ENCODE measurements around the gene C12orf54. TPM values are rescaled to one million over a fixed set of nuclear protein-coding genes. Genes with fewer than 3 reads are reported as not detected.

Gene C12orf54
- total and polyA plus RNA-seq, 2 donors (not counting 3 experiments of a cell fraction or from before 2014, with no cell fraction given): not detected

GRCh38 chr12:48472259-48472658, 10.0 kb upstream of the C12orf54 start, which contains the start of gene ANP32D:
Gene ANP32D (plus strand): TSS chr12:48472559. CDS start chr12:48472665, 106 bp downstream.
- H3K27me3 ChIP-seq (ENCODE audit: control insufficient read depth in 2 of 2, insufficient read depth in 2 of 2, low read length in 2 of 2): no peaks in the 10 kb centered on the region
- dilution Hi-C loops (cut with MboI; ENCODE audit: extremely low pct_ligation_motif_present, low sequenced_read_pairs) (no loop called here), intact Hi-C loops (cut with micrococcal nuclease) (no loop called here)
- H4K20me1 ChIP-seq (replicated peaks; ENCODE audit: control insufficient read depth, extremely low read depth, insufficient read depth, low read length): no peaks in the 10 kb centered on the region
- H3K27ac ChIP-seq (ENCODE audit: insufficient read depth, low read depth, low read length): no peak within 1 kb of the TSS
- no peaks in the 10 kb centered on the region for H3K9me1 ChIP-seq (replicated peaks; ENCODE audit: control insufficient read depth, extremely low read depth, insufficient read depth, low read length)
- H3K4me3 ChIP-seq (replicated peaks in 1 of 3; ENCODE audit: insufficient read depth in 1 of 3, low read depth in 1 of 3, low read length in 3 of 3): no peak within 1 kb of the TSS
- H3K79me2 ChIP-seq (ENCODE audit: control insufficient read depth, insufficient read depth, low read length): no peaks in the 10 kb centered on the region
- POLR2A ChIA-PET: no interaction called here
- no peaks in the 10 kb centered on the region for H3K9me3 ChIP-seq (replicated peaks; ENCODE audit: control insufficient read depth, insufficient read depth, low read length)
- no peaks in the 10 kb centered on the region for H3K36me3 ChIP-seq (ENCODE audit: control insufficient read depth in 2 of 2, extremely low read depth in 1 of 2, insufficient read depth in 2 of 2, low read length in 2 of 2)
- no peak within 1 kb of the TSS for H2AFZ ChIP-seq (ENCODE audit: low read depth, low read length)
- BruUV-seq (replicated peaks): no TSS peak
- H3K9ac ChIP-seq (replicated peaks; ENCODE audit: extremely low read depth, insufficient read depth, low read length): no peak within 1 kb of the TSS
- FAIRE-seq (no peak), DNase-seq (ENCODE audit: low read depth, low spot score) (no peak)
- no peaks in the 10 kb centered on the region for H3K4me1 ChIP-seq (ENCODE audit: control insufficient read depth, extremely low read depth, insufficient read depth, low read length)
- H3K4me2 ChIP-seq (ENCODE audit: insufficient read depth, low read length): no peak within 1 kb of the TSS
- CTCF ChIA-PET: no interaction called here
- TF ChIP-seq POLR2AphosphoS5 (IDR thresholded peaks at IDR 0.05; ENCODE audit: insufficient read depth, low read depth, low read length) (no peak), MAX (IDR thresholded peaks at IDR 0.05; ENCODE audit: insufficient read depth, insufficient read length) (no peak), GATA2 (IDR thresholded peaks at IDR 0.05; ENCODE audit: insufficient read depth, insufficient read length, low read depth, low read length) (no peak), EZH2 (IDR thresholded peaks at IDR 0.05; ENCODE audit: borderline replicate concordance, low read depth, low read length, severe bottlenecking) (no peak), POLR2A (IDR thresholded peaks at IDR 0.05; ENCODE audit: low read depth, low read length) (no peak), CTCF (IDR thresholded peaks at IDR 0.05; ENCODE audit: extremely low read depth in 1 of 2, insufficient read depth in 1 of 2, low read depth in 1 of 2, low read length in 2 of 2) (no peak), MYC (IDR thresholded peaks at IDR 0.05; ENCODE audit: low read depth, low read length) (no peak), FOS (IDR thresholded peaks at IDR 0.05; ENCODE audit: borderline replicate concordance, insufficient read depth, low read length) (no peak), JUN (IDR thresholded peaks at IDR 0.05; ENCODE audit: borderline replicate concordance, insufficient read depth, insufficient read length, low read depth) (no peak)

Data from endothelial cell of umbilical vein (primary cell).